AG04449 (cell line): ENCODE data around the gene CELF3.

Experiments used
- CTCF ChIA-PET: fragments of 350-600 bp; formaldehyde crosslinking; extraction: SDS; loops from one replicate; lab custom pipeline; 2021; ENCODE audit warnings: antibody characterized with exemption; lab: Yijun Ruan, JAX
- POLR2A ChIA-PET: fragments of 400-600, 350-600 bp; formaldehyde crosslinking; extraction: SDS; loops from one replicate; lab custom pipeline; 2020; ENCODE audit warnings: antibody characterized with exemption, inconsistent platforms; lab: Yijun Ruan, JAX
- DNase-seq: peaks from one replicate; pipeline ENCODE4 v3.0.0-alpha.2; 2010; ENCODE audit warnings: low read depth, low spot score
- H3K4me3 ChIP-seq: 2 replicates; pipeline ENCODE4 v1.5.1; 2011; ENCODE audit warnings: low read depth, mild to moderate bottlenecking, control low read depth, low read length
- CTCF ChIP-seq: IDR thresholded peaks from one replicate; pipeline ENCODE4 v1.5.1; 2011; ENCODE audit warnings: mild to moderate bottlenecking, moderate library complexity, low read length, control low read depth, inconsistent platforms; ENCODE audit not compliant: insufficient read depth; ENCODE audit errors: missing control alignments

Gene CELF3

GRCh38 chr1:151716771-151717631 is at the start of gene CELF3:
CELF3 (minus strand) TSS chr1:151716803; CDS start chr1:151716020, 783 bp downstream.
- H3K4me3 ChIP-seq, result no peak within 1 kb of the TSS
- TF ChIP-seq CTCF, result no peak
- ChIA-PET POLR2A (interaction anchor here (0.5 kb wide), 1 partner anchor 12 kb away, joined by 4 read pairs; no protein-coding TSS in a partner anchor), CTCF (interaction anchor here (0.6 to 1.1 kb wide), 3 partner anchors 18 to 123 kb away, joined by 3 to 4 read pairs (median 4); no protein-coding TSS in a partner anchor)
- no peak for DNase-seq

- DNase-seq, result no peak
- TF ChIP-seq CTCF, result no peak
- ChIA-PET POLR2A (no interaction called here), CTCF (interaction anchor here (0.8 to 1.2 kb wide), 2 partner anchors 23 to 71 kb away, joined by 3 to 4 read pairs; no protein-coding TSS in a partner anchor)
- peak overlapping the region; percentile 90 for H3K4me3 ChIP-seq
Observed at GRCh38 chr1:151763990-151764389, 47.4 kb upstream of the CELF3 start.

- CTCF ChIA-PET, result interaction anchor here (0.8 to 1.2 kb wide), 6 partner anchors 8 to 319 kb away, joined by 3 to 4 read pairs (median 3); no protein-coding TSS in a partner anchor
Observed at GRCh38 chr1:151762941-151763921, 46.6 kb upstream of the CELF3 start, which contains the start of gene MRPL9. MRPL9 (minus strand) TSS chr1:151763496; CDS start chr1:151763479, 17 bp downstream.

GRCh38 chr1:151760597-151761385 is 44.2 kb upstream of the CELF3 start:
- no peak overlapping the region for H3K4me3 ChIP-seq
- ChIA-PET POLR2A (no interaction called here), CTCF (interaction anchor here (1.3 kb wide), 1 partner anchor 167 kb away, joined by 3 read pairs; no protein-coding TSS in a partner anchor)
- DNase-seq, result no peak
- no peak for TF ChIP-seq CTCF

More at GRCh38 chr1:151762941-151763921, 46.6 kb upstream of the CELF3 start, which contains the start of gene MRPL9:
- POLR2A ChIA-PET, result no interaction called here
- no peak for DNase-seq
- TF ChIP-seq CTCF, result no peak
- H3K4me3 ChIP-seq, result peak within 1 kb of the TSS; percentile 90

GRCh38 chr1:151759241-151759640 is 42.6 kb upstream of the CELF3 start:
- H3K4me3 ChIP-seq, result no peak overlapping the region
- DNase-seq, result no peak
- POLR2A ChIA-PET, result no interaction called here
- CTCF ChIA-PET, result no interaction called here
- TF ChIP-seq CTCF, result no peak
